NT2/D1 (cell line): ENCODE data around the gene IL12RB1.

Source experiments
- YY1 ChIP-seq: IDR thresholded peaks from 2 replicates; pipeline ENCODE4 v1.6.1; 2011; ENCODE audit not compliant: insufficient read length, insufficient read depth
- ZNF274 ChIP-seq: IDR thresholded peaks from 2 replicates; pipeline ENCODE4 v1.6.1; 2011; ENCODE audit warnings: mild to moderate bottlenecking, low read depth, low read length

- TF ChIP-seq ZNF274 (no peak), YY1 (no peak)
Observed at GRCh38 chr19:18121166-18121565, 34.4 kb upstream of the IL12RB1 start.
